ENCODE results near the gene NHERF1.

The NHERF1 gene

DNA sequence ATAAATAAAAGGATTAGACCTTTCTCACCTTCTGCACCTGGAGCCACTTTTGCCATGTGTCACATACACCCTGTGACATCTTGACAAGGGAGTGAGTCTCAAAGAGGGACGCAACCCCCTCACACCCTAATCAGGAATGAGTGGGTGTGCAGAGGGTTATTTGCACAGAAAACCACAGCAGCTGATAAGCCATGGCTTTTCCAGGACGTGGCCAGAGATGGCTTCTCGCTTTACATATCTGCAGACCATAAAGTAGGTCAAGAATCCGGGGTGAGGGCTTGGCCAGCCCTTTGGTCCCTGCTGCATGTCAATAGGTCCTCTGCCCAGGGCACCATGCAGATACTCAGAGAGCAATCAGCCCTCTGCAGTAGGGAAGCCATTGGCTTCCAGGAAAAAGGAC is 33.3 kb upstream of the NHERF1 start:
- H3K4me1 ChIP-seq (ENCODE audit: insufficient read depth, poor library complexity, severe bottlenecking) = no peaks in the 10 kb centered on the region
- DNase-seq (ENCODE audit: low spot score) = no peak
- no peaks in the 10 kb centered on the region for H3K9me3 ChIP-seq (ENCODE audit: severe bottlenecking)
- TF ChIP-seq, protein P1, sequence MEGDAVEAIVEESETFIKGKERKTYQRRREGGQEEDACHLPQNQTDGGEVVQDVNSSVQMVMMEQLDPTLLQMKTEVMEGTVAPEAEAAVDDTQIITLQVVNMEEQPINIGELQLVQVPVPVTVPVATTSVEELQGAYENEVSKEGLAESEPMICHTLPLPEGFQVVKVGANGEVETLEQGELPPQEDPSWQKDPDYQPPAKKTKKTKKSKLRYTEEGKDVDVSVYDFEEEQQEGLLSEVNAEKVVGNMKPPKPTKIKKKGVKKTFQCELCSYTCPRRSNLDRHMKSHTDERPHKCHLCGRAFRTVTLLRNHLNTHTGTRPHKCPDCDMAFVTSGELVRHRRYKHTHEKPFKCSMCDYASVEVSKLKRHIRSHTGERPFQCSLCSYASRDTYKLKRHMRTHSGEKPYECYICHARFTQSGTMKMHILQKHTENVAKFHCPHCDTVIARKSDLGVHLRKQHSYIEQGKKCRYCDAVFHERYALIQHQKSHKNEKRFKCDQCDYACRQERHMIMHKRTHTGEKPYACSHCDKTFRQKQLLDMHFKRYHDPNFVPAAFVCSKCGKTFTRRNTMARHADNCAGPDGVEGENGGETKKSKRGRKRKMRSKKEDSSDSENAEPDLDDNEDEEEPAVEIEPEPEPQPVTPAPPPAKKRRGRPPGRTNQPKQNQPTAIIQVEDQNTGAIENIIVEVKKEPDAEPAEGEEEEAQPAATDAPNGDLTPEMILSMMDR (IDR thresholded peaks at IDR 0.05; ENCODE audit: poor library complexity, severe bottlenecking) = no peak
- H3K27ac ChIP-seq (ENCODE audit: poor library complexity, severe bottlenecking) = no peak overlapping the region
- H3K27me3 ChIP-seq (ENCODE audit: insufficient read depth, poor library complexity, severe bottlenecking) = peaks cover 20% of the 10 kb centered on the region
- no peak for ATAC-seq (ENCODE audit: low read depth)
- H3K36me3 ChIP-seq (ENCODE audit: low read depth) = no peaks in the 10 kb centered on the region
- H3K4me3 ChIP-seq (ENCODE audit: severe bottlenecking) = no peak overlapping the region

DNA sequence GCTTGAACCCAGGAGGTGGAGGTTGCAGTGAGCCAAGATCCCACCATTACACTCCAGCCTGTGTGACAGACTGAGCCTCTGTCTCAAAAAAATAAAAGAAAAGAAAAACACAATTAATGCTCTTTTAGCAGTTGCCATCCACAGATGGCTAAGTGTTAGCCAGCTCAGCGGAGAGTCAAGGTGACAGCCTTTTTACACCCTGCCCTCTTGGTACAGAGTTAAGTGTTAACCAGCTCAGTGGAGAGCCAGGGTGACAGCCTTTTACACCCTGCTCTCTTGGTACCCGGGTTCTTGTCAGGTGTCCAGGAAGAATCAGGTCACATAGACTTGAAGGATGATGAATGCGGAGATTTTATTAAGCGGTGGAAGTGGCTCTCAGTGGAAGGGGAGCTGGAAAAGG is 27.9 kb upstream of the NHERF1 start:
- TF ChIP-seq, protein P1 (IDR thresholded peaks at IDR 0.05; ENCODE audit: poor library complexity, severe bottlenecking) = no peak
- no peaks in the 10 kb centered on the region for H3K4me1 ChIP-seq (ENCODE audit: insufficient read depth, poor library complexity, severe bottlenecking)
- ATAC-seq (ENCODE audit: low read depth) (no peak), DNase-seq (ENCODE audit: low spot score) (no peak)
- peaks cover 20% of the 10 kb centered on the region for H3K27me3 ChIP-seq (ENCODE audit: insufficient read depth, poor library complexity, severe bottlenecking)
- H3K4me3 ChIP-seq (ENCODE audit: severe bottlenecking) = no peak overlapping the region
- no peaks in the 10 kb centered on the region for H3K36me3 ChIP-seq (ENCODE audit: low read depth)
- H3K27ac ChIP-seq (ENCODE audit: poor library complexity, severe bottlenecking) = no peak overlapping the region
- no peaks in the 10 kb centered on the region for H3K9me3 ChIP-seq (ENCODE audit: severe bottlenecking)

DNA sequence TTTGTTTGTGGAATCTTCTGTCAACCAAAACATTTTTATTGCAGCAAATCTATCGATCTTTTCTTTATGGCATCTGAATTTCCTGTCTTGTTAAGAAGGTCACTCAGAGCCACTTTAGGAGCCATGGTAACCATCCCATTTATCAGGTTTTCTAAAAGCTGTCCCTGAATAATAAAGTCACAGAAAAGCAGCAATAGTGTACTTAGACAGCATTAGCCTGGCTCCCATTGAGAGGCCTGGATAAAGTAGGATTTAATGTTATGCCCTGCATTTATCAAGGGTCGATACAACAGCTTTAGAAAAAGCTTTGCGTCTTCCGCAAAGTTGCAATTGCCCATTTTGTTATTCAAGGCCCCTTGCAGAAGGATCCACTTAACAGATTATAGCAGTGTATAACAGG is 25.6 kb upstream of the NHERF1 start:
- H3K4me1 ChIP-seq (ENCODE audit: insufficient read depth, poor library complexity, severe bottlenecking) = no peaks in the 10 kb centered on the region
- TF ChIP-seq, protein P1 (IDR thresholded peaks at IDR 0.05; ENCODE audit: poor library complexity, severe bottlenecking) = no peak
- no peaks in the 10 kb centered on the region for H3K9me3 ChIP-seq (ENCODE audit: severe bottlenecking)
- H3K4me3 ChIP-seq (ENCODE audit: severe bottlenecking) = no peak overlapping the region
- DNase-seq (ENCODE audit: low spot score) (no peak), ATAC-seq (ENCODE audit: low read depth) (no peak)
- no peak overlapping the region for H3K27ac ChIP-seq (ENCODE audit: poor library complexity, severe bottlenecking)
- no peaks in the 10 kb centered on the region for H3K36me3 ChIP-seq (ENCODE audit: low read depth)
- peaks cover 17% of the 10 kb centered on the region for H3K27me3 ChIP-seq (ENCODE audit: insufficient read depth, poor library complexity, severe bottlenecking)

DNA sequence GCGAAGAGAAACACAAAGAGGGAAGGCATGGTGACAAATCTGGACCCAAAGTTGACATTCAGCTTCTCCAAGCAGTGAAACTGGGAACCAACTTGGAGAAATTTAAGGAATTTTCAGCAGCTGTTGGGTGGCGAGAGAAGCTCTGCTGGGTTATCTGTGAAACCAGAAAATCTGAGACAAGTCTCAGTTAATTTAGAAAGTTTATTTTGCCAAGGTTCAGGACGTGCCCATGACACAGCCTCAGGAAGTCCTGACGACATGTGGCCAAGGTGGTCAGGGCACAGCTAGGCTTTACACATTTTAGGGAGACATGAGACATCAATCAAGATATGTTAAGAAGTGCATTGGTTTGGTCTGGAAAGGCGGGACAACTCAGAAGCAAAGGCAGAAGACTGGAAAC is 24.5 kb upstream of the NHERF1 start:
- Histone ChIP-seq H3K36me3 (ENCODE audit: low read depth) (no peaks in the 10 kb centered on the region), H3K27ac (ENCODE audit: poor library complexity, severe bottlenecking) (no peak overlapping the region), H3K4me3 (ENCODE audit: severe bottlenecking) (no peak overlapping the region), H3K27me3 (ENCODE audit: insufficient read depth, poor library complexity, severe bottlenecking) (peaks cover 7% of the 10 kb centered on the region), H3K4me1 (ENCODE audit: insufficient read depth, poor library complexity, severe bottlenecking) (no peaks in the 10 kb centered on the region), H3K9me3 (ENCODE audit: severe bottlenecking) (no peaks in the 10 kb centered on the region)
- DNase-seq (ENCODE audit: low spot score) = no peak
- ATAC-seq (ENCODE audit: low read depth) = no peak
- TF ChIP-seq, protein P1 (IDR thresholded peaks at IDR 0.05; ENCODE audit: poor library complexity, severe bottlenecking) = no peak

DNA sequence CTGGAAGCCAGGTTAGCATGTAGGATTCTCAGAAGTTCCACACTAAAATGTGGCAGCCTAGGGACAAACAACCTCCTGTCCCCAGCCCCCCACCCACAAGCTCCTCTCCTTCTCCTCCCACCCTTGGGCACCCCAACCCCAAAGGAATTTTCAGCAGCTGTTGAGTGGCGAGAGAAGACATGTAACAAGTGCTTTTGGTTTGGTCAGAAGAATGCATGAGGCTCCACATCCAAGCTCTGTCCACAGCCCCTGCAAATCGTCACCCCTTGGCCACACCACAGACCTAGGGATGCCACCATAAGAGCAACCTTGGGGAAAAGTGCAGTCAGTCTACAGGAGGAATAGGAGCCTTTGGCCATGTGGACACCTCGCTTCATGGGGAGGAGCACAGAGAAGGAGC is 23.3 kb upstream of the NHERF1 start:
- no peak overlapping the region for H3K27ac ChIP-seq (ENCODE audit: poor library complexity, severe bottlenecking)
- no peak for ATAC-seq (ENCODE audit: low read depth)
- H3K9me3 ChIP-seq (ENCODE audit: severe bottlenecking) = no peaks in the 10 kb centered on the region
- no peaks in the 10 kb centered on the region for H3K36me3 ChIP-seq (ENCODE audit: low read depth)
- no peak for DNase-seq (ENCODE audit: low spot score)
- no peak overlapping the region for H3K4me3 ChIP-seq (ENCODE audit: severe bottlenecking)
- H3K4me1 ChIP-seq (ENCODE audit: insufficient read depth, poor library complexity, severe bottlenecking) = no peaks in the 10 kb centered on the region
- TF ChIP-seq, protein P1 (IDR thresholded peaks at IDR 0.05; ENCODE audit: poor library complexity, severe bottlenecking) = no peak
- H3K27me3 ChIP-seq (ENCODE audit: insufficient read depth, poor library complexity, severe bottlenecking) = no peaks in the 10 kb centered on the region
